ENCODE measurements around the gene CRLF3. TPM values are rescaled to one million over a fixed set of nuclear protein-coding genes. Genes with fewer than 3 reads are reported as not detected.

The CRLF3 gene
- total and polyA plus RNA-seq, 2 of the 4 experiments (the other 2 are of a cell fraction), result 6.1 to 15.2 TPM

DNA sequence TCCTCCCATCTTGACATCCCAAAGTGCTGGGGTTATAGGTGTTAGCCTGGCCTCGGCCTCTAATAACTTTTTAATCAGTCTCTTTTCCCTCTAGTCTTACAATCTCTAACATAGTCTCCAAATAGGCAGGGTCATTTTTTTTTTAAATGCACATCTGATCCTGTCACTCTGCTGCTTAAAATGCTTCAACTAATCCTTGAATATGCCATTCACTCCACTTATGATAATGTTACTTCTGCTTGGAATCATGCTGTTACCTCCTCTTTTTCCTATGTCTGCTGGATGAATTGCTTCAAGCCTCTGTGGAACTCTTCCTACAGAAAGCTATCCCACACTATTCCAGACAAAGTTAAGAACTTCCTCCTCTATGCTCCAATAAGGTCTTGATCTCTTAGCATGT lies 22.8 kb downstream of the CRLF3 start:
- in situ Hi-C loops (cut with MboI; ENCODE audit: low sequenced_read_pairs) (no loop called here), intact Hi-C loops (cut with micrococcal nuclease) (no loop called here), dilution Hi-C loops (cut with HindIII; ENCODE audit: low sequenced_read_pairs, unreplicated experiment) (no loop called here)
- no peak overlapping the region for H3K27ac ChIP-seq (ENCODE audit: insufficient read depth, low read length)
- no peak overlapping the region for H4K5ac ChIP-seq (ENCODE audit: low read depth, low read length)
- H2BK120ac ChIP-seq (ENCODE audit: low read depth, low read length), result no peak overlapping the region
- no peaks in the 10 kb centered on the region for H3K4me1 ChIP-seq (ENCODE audit: control insufficient read depth, insufficient read depth, low read length)
- peaks cover 9 to 22% of the 10 kb centered on the region in 2 experiments; a peak in 3 of 4 replicates for H3K79me1 ChIP-seq (ENCODE audit: low read depth in 1 of 2, low read length in 2 of 2)
- BruUV-seq (replicated peaks), result no TSS peak
- no CpG with 5 or more reads among the region's 1 CpG for WGBS, 2 experiments (ENCODE audit: extremely low coverage in 2 of 2, insufficient read length in 1 of 2)
- no peak overlapping the region for H3K4ac ChIP-seq (ENCODE audit: low read depth, low read length)
- ChIA-PET CTCF (no interaction called here), POLR2A (ENCODE audit: unreplicated experiment) (no interaction called here)
- no peaks in the 10 kb centered on the region for H3K9me1 ChIP-seq (ENCODE audit: insufficient read depth, low read length)
- no peaks in the 10 kb centered on the region for H4K20me1 ChIP-seq (ENCODE audit: insufficient read depth, low read length)
- H3K36me3 ChIP-seq (ENCODE audit: control insufficient read depth, insufficient read depth, low read length), result peaks cover 16% of the 10 kb centered on the region
- H3K9ac ChIP-seq (ENCODE audit: low read depth, low read length), result no peak overlapping the region
- H3K4me3 ChIP-seq (ENCODE audit: insufficient read depth, low read depth, low read length), result no peak overlapping the region
- no peak for TF ChIP-seq BHLHE40 (IDR thresholded peaks at IDR 0.05; ENCODE audit: low read depth, low read length)
- no peak for TF ChIP-seq MAFK (IDR thresholded peaks at IDR 0.05; ENCODE audit: low read depth, low read length)
- no peak for TF ChIP-seq FOS (IDR thresholded peaks at IDR 0.05; ENCODE audit: low read depth, low read length)
- TF ChIP-seq, protein P1, sequence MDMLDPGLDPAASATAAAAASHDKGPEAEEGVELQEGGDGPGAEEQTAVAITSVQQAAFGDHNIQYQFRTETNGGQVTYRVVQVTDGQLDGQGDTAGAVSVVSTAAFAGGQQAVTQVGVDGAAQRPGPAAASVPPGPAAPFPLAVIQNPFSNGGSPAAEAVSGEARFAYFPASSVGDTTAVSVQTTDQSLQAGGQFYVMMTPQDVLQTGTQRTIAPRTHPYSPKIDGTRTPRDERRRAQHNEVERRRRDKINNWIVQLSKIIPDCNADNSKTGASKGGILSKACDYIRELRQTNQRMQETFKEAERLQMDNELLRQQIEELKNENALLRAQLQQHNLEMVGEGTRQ (IDR thresholded peaks at IDR 0.05; ENCODE audit: low read depth, low read length), result no peak
- no peak for TF ChIP-seq CEBPB (IDR thresholded peaks at IDR 0.05; ENCODE audit: low read depth, low read length)
- TF ChIP-seq MAZ (IDR thresholded peaks at IDR 0.05; ENCODE audit: borderline replicate concordance, low read depth, low read length), result no peak
- no peak for TF ChIP-seq RCOR1 (IDR thresholded peaks at IDR 0.05; ENCODE audit: insufficient replicate concordance, low read length)
- TF ChIP-seq, protein P2, sequence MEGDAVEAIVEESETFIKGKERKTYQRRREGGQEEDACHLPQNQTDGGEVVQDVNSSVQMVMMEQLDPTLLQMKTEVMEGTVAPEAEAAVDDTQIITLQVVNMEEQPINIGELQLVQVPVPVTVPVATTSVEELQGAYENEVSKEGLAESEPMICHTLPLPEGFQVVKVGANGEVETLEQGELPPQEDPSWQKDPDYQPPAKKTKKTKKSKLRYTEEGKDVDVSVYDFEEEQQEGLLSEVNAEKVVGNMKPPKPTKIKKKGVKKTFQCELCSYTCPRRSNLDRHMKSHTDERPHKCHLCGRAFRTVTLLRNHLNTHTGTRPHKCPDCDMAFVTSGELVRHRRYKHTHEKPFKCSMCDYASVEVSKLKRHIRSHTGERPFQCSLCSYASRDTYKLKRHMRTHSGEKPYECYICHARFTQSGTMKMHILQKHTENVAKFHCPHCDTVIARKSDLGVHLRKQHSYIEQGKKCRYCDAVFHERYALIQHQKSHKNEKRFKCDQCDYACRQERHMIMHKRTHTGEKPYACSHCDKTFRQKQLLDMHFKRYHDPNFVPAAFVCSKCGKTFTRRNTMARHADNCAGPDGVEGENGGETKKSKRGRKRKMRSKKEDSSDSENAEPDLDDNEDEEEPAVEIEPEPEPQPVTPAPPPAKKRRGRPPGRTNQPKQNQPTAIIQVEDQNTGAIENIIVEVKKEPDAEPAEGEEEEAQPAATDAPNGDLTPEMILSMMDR (conservative IDR thresholded peaks at IDR 0.05; ENCODE audit: low read depth, low read length), result no peak
- no peak for TF ChIP-seq MXI1 (IDR thresholded peaks at IDR 0.05; ENCODE audit: borderline replicate concordance, low read depth, low read length)
- TF ChIP-seq CHD1 (IDR thresholded peaks at IDR 0.05; ENCODE audit: low read depth, low read length), result no peak
- H2BK15ac ChIP-seq (ENCODE audit: low read depth, low read length), result no peak overlapping the region
- no peak overlapping the region for H3K56ac ChIP-seq (ENCODE audit: extremely low read depth, insufficient read depth, low read length)
- ATAC-seq (ENCODE audit: low read depth) (no peak), DNase-seq (no peak)
- H3K4me2 ChIP-seq (ENCODE audit: low read depth, low read length), result no peak overlapping the region
- H2AFZ ChIP-seq (replicated peaks; ENCODE audit: low read length, poor library complexity), result no peak overlapping the region
- no peak overlapping the region for H3K14ac ChIP-seq (replicated peaks; ENCODE audit: low read depth, low read length)
- no peak overlapping the region for H4K91ac ChIP-seq (ENCODE audit: insufficient read depth, low read depth, low read length)
- H3K18ac ChIP-seq (ENCODE audit: low read depth, low read length), result no peak overlapping the region
- no peak overlapping the region for H2BK20ac ChIP-seq (ENCODE audit: low read depth, low read length)
- H2AK5ac ChIP-seq (ENCODE audit: low read depth, low read length), result no peak overlapping the region
- no peak overlapping the region for H2BK5ac ChIP-seq (ENCODE audit: low read depth, low read length, poor library complexity, severe bottlenecking)
- H3K23ac ChIP-seq (ENCODE audit: low read depth, low read length), result no peak overlapping the region
- H4K8ac ChIP-seq (ENCODE audit: low read depth in 2 of 2, low read length in 2 of 2), result no peak overlapping the region
- H2AK9ac ChIP-seq (replicated peaks; ENCODE audit: low read depth, low read length, poor library complexity), result no peak overlapping the region
- H3K27me3 ChIP-seq (ENCODE audit: control insufficient read depth, insufficient read depth, low read length), result no peaks in the 10 kb centered on the region
- H3K9me3 ChIP-seq (ENCODE audit: control insufficient read depth, insufficient read depth, low read length), result no peaks in the 10 kb centered on the region

Data from IMR-90 (cell line).